Calu3 (cell line): ENCODE measurements around the gene AKAP13. TPM values are rescaled to one million over a fixed set of nuclear protein-coding genes. Genes with fewer than 3 reads are reported as not detected.
A peak's percentile ranks its signal among the peaks of the same experiment; 100 is the strongest.

Experiments used
- BruUV-seq: library from RNA; stranded (reverse); fragments of 400-500 nt; replicated peaks from 2 replicates; lab custom pipeline; 2021; lab: Mats Ljungman, UMichigan
- CTCF ChIA-PET: fragments of 300-600 bp; sonication (Branson Sonifier 250); formaldehyde crosslinking; loops from one replicate; lab custom pipeline; 2022; ENCODE audit warnings: antibody characterized with exemption; lab: Charles Lee
- DNase-seq: peaks from one replicate; pipeline ENCODE4 v3.0.0; 2022
- H3K27ac Mint-ChIP-seq: one replicate; pipeline ENCODE4 v1.8.0; 2022; ENCODE audit warnings: mixed read lengths; ENCODE audit not compliant: unreplicated experiment
- H3K27me3 Mint-ChIP-seq: one replicate; pipeline ENCODE4 v1.8.0; 2022; ENCODE audit warnings: mixed read lengths; ENCODE audit not compliant: unreplicated experiment
- H3K36me3 Mint-ChIP-seq: one replicate; pipeline ENCODE4 v1.8.0; 2022; ENCODE audit warnings: mild to moderate bottlenecking, moderate library complexity, mixed read lengths; ENCODE audit not compliant: insufficient read depth, unreplicated experiment
- H3K4me1 Mint-ChIP-seq: one replicate; pipeline ENCODE4 v1.8.0; 2022; ENCODE audit warnings: mild to moderate bottlenecking, low read depth, mixed read lengths; ENCODE audit not compliant: unreplicated experiment
- H3K4me3 Mint-ChIP-seq: one replicate; pipeline ENCODE4 v1.8.0; 2022; ENCODE audit warnings: mild to moderate bottlenecking, low read depth, moderate library complexity, mixed read lengths; ENCODE audit not compliant: unreplicated experiment
- H3K9me3 Mint-ChIP-seq: one replicate; pipeline ENCODE4 v1.8.0; 2022; ENCODE audit warnings: low read depth, mixed read lengths; ENCODE audit not compliant: unreplicated experiment
- CTCF ChIP-seq: fragments of 200-600 bp; IDR thresholded peaks from one replicate; pipeline ENCODE4 v1.8.0; 2022; ENCODE audit warnings: antibody characterized with exemption; ENCODE audit not compliant: unreplicated experiment
- intact Hi-C: fragments of 100-400 bp; cut with micrococcal nuclease; formaldehyde crosslinking; loops from one replicate; pipeline ENCODE4 v1.10.0; 2022; ENCODE audit not compliant: unreplicated experiment
- total RNA-seq: library from RNA; stranded (reverse); gene quantifications from 2 replicates; pipeline ENCODE4 v1.2.3, GENCODE V29; 2022

Gene AKAP13
- total RNA-seq, 1 experiment from 2014 or later = 145 TPM

GRCh38 chr15:85558848-85559247 is 178.4 kb downstream of the AKAP13 start:
- CTCF ChIA-PET = interaction anchor here (0.6 to 1.6 kb wide), 3 partner anchors 23 to 50 kb away, joined by 4 to 7 read pairs (median 7); no protein-coding TSS in a partner anchor
- Mint-ChIP-seq H3K4me3 (no peak overlapping the region), H3K9me3 (no peaks in the 10 kb centered on the region), H3K4me1 (peaks cover 22% of the 10 kb centered on the region), H3K36me3 (peaks cover 19% of the 10 kb centered on the region), H3K27ac (no peak overlapping the region), H3K27me3 (no peaks in the 10 kb centered on the region)
- TF ChIP-seq CTCF = no peak
- DNase-seq = no peak
- intact Hi-C loops = no loop called here
- BruUV-seq = no TSS peak

- no peak for TF ChIP-seq CTCF
- no TSS peak for BruUV-seq
- H3K27me3 Mint-ChIP-seq = no peaks in the 10 kb centered on the region
- no peak overlapping the region for H3K27ac Mint-ChIP-seq
- CTCF ChIA-PET = interaction anchor here (1.4 kb wide), 1 partner anchor 22 kb away, joined by 7 read pairs; no protein-coding TSS in a partner anchor
- intact Hi-C loops = no loop called here
- H3K4me3 Mint-ChIP-seq = no peak overlapping the region
- DNase-seq = no peak
- H3K9me3 Mint-ChIP-seq = no peaks in the 10 kb centered on the region
- peaks cover 29% of the 10 kb centered on the region for H3K4me1 Mint-ChIP-seq
- peaks cover 19% of the 10 kb centered on the region for H3K36me3 Mint-ChIP-seq
Measured at GRCh38 chr15:85559530-85559929, 179.1 kb downstream of the AKAP13 start.

GRCh38 chr15:85562824-85563223 is 182.4 kb downstream of the AKAP13 start:
- CTCF ChIA-PET = interaction anchor here (1.0 kb wide), 1 partner anchor 27 kb away, joined by 4 read pairs; no protein-coding TSS in a partner anchor
- Mint-ChIP-seq H3K36me3 (peaks cover 15% of the 10 kb centered on the region), H3K9me3 (no peaks in the 10 kb centered on the region), H3K4me3 (peak overlapping the region; percentile 17), H3K27ac (peak overlapping the region; percentile 80), H3K27me3 (no peaks in the 10 kb centered on the region), H3K4me1 (peaks cover 34% of the 10 kb centered on the region)
- intact Hi-C loops = loop anchor here (1.0 to 5.0 kb wide), 3 partner anchors 16 to 71 kb away; no protein-coding TSS in a partner anchor
- no peak for TF ChIP-seq CTCF
- no TSS peak for BruUV-seq
- no peak for DNase-seq

GRCh38 chr15:85563328-85563727 is 182.9 kb downstream of the AKAP13 start:
- no peak for TF ChIP-seq CTCF
- peaks cover 15% of the 10 kb centered on the region for H3K36me3 Mint-ChIP-seq
- peaks cover 40% of the 10 kb centered on the region for H3K4me1 Mint-ChIP-seq
- peak; percentile 52 for DNase-seq
- CTCF ChIA-PET = no interaction called here
- H3K4me3 Mint-ChIP-seq = peak overlapping the region; percentile 17
- no peaks in the 10 kb centered on the region for H3K27me3 Mint-ChIP-seq
- H3K9me3 Mint-ChIP-seq = no peaks in the 10 kb centered on the region
- H3K27ac Mint-ChIP-seq = peak overlapping the region; percentile 80
- intact Hi-C loops = loop anchor here (1.0 to 5.0 kb wide), 3 partner anchors 16 to 71 kb away; no protein-coding TSS in a partner anchor
- BruUV-seq = no TSS peak
